Skeletal muscle tissue (tissue), 4 donors: ENCODE measurements around the gene GJD4. TPM values are rescaled to one million over a fixed set of nuclear protein-coding genes. Genes with fewer than 3 reads are reported as not detected.

Experiments
- H3K27ac ChIP-seq: one replicate; pipeline ENCODE4 v1.7.0; 2013; ENCODE audit warnings: mild to moderate bottlenecking, low read depth, low read length, inconsistent platforms
- H3K27me3 ChIP-seq, 3 donors: one replicate each; pipeline ENCODE4 v1.7.0; 2013; ENCODE audit warnings: low read length in 3 of 3; ENCODE audit not compliant: control insufficient read depth in 3 of 3, insufficient read depth in 3 of 3
- H3K36me3 ChIP-seq, 3 donors: one replicate each; pipeline ENCODE4 v1.7.0; 2013; ENCODE audit warnings: low read length in 3 of 3; ENCODE audit not compliant: control insufficient read depth in 3 of 3, insufficient read depth in 3 of 3
- H3K4me1 ChIP-seq, 3 donors: one replicate each; pipeline ENCODE4 v1.7.0; 2013; ENCODE audit warnings: low read length in 3 of 3, mild to moderate bottlenecking in 3 of 3; ENCODE audit not compliant: control insufficient read depth in 3 of 3, insufficient read depth in 3 of 3
- H3K4me3 ChIP-seq, 3 donors: one replicate each; pipeline ENCODE4 v1.7.0; 2013; ENCODE audit warnings: low read length in 3 of 3
- H3K9ac ChIP-seq, 3 donors: one replicate each; pipeline ENCODE4 v1.7.0; 2013; ENCODE audit warnings: low read length in 3 of 3, mild to moderate bottlenecking in 3 of 3, moderate library complexity in 2 of 3, low read depth in 1 of 3
- H3K9me3 ChIP-seq, 3 donors: one replicate each; pipeline ENCODE4 v1.7.0; 2013; ENCODE audit warnings: low read length in 3 of 3; ENCODE audit not compliant: control insufficient read depth in 3 of 3
- total RNA-seq: library from RNA; depleted of rRNA; stranded (reverse); fragments of >200 nt; gene quantifications from one replicate; pipeline ENCODE4 v1.2.3, GENCODE V29; 2014
- donor health status: Osteomylitis.

Gene GJD4
- total RNA-seq, 1 donor from 2014 or later: 2.1 TPM

DNA sequence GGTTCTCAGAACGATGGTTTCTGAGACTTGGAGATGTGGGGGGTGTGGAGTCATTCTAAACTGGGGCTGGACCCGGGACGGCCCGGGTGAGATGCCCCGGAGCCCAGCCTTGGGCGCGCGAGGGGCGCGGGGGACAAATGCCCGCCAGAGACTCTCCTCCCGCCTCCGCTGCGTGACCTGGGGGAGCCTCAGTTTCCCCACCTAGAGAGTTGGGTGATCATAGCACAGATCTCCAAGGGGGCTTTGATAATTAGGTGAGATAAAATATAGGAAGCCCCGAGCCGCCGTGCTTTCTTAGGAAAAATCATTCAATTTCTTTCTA lies 37.6 kb downstream of the GJD4 start:
- H3K4me1 ChIP-seq: peaks cover 20 to 28% (median 22%) of the 10 kb centered on the region in 3 donors
- H3K4me3 ChIP-seq: peak overlapping the region; percentile 90 to 93 (median 91)
- H3K27me3 ChIP-seq: no peaks in the 10 kb centered on the region
- H3K36me3 ChIP-seq: peaks cover 0 to 2% (median 2%) of the 10 kb centered on the region in 3 donors
- no peaks in the 10 kb centered on the region for H3K9me3 ChIP-seq
- peak overlapping the region; percentile 63 to 79 (median 75) for H3K9ac ChIP-seq
- peak overlapping the region; percentile 52 for H3K27ac ChIP-seq

DNA sequence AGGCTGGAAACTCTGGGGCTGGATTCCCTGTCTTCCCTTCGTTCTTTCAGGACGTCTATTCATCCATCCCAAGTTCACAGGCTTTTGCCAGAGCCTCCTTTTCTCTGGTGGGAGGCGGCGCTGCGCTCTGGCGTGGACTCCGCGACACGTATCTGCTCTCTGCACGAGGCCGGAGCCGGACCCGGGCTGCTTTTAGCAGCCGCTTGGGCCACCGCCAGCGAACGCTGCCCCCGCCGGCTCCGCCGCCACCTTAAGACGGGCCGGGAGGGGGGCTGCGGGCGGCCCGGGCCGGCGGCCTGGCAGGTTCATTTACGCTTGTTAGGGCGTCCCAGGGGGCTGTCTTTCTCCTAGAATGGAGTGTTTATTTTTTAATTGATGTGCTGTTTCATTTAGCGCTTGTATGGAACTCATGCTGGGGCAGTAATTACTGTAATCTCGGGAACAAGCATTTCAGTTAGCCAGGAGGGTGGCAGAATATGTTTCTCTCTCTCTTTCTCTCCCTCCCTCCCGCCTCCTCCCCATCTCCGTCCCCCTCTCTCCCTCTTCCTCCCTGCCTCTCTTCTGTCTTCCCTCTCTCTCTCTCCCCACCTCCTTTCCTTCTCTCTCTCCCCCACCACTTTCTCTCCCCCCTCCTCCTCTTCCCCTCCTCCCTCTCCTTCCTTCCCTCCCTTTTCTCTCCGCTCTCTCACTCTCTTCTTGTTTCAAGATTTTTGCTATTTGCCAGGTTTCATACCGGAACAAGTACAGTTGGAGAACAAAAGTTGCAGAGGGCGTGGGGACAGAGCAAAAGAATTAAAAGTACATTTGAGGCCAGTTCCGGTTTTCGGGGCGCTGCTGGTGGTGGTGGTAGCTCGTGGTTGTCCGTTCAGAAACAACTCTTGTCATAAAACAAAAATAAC lies 38.3 kb downstream of the GJD4 start:
- peak overlapping the region; percentile 52 for H3K27ac ChIP-seq
- H3K4me3 ChIP-seq: peak overlapping the region; percentile 90 to 93 (median 91)
- H3K4me1 ChIP-seq: peaks cover 20 to 28% (median 22%) of the 10 kb centered on the region in 3 donors
- H3K27me3 ChIP-seq: no peaks in the 10 kb centered on the region
- H3K36me3 ChIP-seq: peaks cover 0 to 2% (median 0%) of the 10 kb centered on the region in 3 donors
- H3K9me3 ChIP-seq: no peaks in the 10 kb centered on the region
- H3K9ac ChIP-seq: peak overlapping the region; percentile 43 to 75 (median 63)

DNA sequence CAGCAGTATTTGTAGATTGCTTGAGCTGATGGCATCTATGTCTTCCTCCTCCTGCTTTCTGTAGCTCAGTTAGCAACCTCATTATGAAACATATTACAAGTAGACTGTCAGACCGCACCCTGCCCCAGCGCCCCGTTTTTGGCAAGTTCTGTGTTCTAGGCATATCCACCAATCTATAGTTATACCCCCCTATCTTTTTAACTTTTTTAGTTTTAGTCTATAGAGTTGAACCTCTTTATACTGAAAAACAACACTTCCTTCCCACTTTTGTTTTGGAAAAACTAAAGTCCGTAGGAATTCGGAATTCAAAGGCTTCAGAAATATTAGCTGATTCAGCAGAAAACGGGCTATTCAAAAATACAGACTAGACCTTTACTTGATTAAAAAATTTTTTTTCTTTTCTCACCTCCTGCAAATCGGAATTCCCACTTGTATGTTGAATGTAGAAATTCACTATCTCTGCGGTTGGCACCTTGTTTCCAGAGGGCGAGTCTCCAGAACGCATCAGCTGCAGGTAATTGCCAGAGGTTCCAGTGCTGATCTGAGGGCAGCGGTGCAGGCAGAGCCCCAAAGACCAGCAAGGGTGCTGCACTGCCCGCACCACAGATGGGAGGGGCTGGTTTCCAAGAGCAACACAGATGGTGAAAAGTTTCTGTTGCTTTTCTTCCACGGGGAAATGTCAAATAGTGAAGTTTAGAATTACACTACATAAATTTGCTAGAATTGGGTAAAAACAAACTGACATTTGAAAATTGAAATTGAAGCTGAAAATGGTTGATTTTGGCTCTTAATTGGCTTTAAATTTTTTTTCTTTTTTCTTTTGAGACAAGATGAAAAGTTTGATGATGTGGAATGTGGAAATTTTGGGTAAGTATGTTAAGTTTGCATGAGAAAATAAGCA lies 39.2 kb downstream of the GJD4 start:
- H3K4me1 ChIP-seq: peaks cover 17 to 28% (median 18%) of the 10 kb centered on the region in 3 donors
- peaks cover 0 to 2% (median 0%) of the 10 kb centered on the region in 3 donors for H3K36me3 ChIP-seq
- peak overlapping the region; percentile 52 for H3K27ac ChIP-seq
- H3K9ac ChIP-seq: peak overlapping the region; percentile 38 to 75 (median 63)
- peak overlapping the region; percentile 86 to 93 (median 91) for H3K4me3 ChIP-seq
- H3K27me3 ChIP-seq: no peaks in the 10 kb centered on the region
- no peaks in the 10 kb centered on the region for H3K9me3 ChIP-seq

DNA sequence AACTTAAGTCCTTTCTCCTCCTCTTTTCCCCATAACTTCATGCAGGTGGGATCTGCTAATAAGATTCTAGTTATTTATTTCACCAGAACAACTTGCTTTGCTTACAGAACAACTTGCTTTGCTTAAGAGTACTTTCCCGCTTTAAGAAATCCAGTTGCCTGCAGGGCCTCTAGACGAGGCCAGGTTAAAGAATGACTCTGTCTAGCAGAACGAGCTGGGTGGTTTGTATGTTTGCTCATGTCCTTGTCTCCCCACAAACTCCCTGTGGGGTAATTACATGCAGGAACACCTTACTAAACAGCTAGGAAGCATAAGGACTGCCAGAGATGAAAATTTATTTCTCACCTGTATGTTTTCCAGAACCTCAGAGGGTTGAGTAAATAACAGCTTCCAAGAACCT lies 45.8 kb downstream of the GJD4 start:
- Histone ChIP-seq H3K4me3 (no peak overlapping the region), H3K27ac (no peak overlapping the region), H3K27me3 (no peaks in the 10 kb centered on the region), H3K9ac (no peak overlapping the region), H3K36me3 (no peaks in the 10 kb centered on the region), H3K4me1 (no peaks in the 10 kb centered on the region), H3K9me3 (no peaks in the 10 kb centered on the region)

DNA sequence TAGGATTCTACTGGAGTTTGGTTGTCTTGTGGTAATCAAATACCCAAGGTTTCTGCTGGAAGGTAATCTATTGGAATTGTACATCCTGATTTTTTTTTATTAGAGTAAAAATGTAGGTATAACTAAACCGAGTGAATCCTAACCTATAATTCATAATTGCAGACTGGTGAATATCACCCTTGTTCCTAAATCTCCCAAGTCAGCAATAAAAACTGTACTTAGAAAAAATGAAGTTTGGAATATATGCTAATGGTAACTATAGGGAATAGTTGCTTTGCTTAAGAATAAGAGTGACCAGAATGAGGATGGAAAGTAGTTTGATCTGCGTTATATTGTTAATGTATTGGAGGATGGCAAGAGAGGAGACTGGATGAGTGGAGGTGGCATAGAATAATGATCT lies 47.7 kb downstream of the GJD4 start:
- H3K36me3 ChIP-seq: no peaks in the 10 kb centered on the region

DNA sequence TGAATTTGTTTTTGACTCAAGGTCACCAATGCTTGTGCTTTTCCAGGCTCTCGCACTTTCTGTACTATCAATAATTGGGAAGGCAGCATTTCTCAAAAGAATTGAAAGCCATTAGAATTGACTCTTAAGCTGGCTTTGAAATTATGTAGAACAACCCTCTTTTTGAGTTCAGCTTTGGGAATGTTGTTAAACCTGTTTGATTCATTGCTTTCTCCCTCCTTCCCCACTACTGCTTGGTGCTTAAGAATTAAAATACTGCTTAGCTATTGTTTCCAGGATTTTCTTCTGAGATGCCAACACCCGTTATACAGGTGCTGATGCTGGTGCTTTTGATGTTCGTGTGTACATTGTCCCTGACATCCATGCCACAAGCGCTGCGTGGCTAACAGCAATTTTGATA lies 52.5 kb downstream of the GJD4 start:
- no peaks in the 10 kb centered on the region for H3K9me3 ChIP-seq
- no peaks in the 10 kb centered on the region for H3K27me3 ChIP-seq
- H3K36me3 ChIP-seq: no peaks in the 10 kb centered on the region
- no peak overlapping the region for H3K9ac ChIP-seq
- H3K27ac ChIP-seq: no peak overlapping the region
- no peak overlapping the region for H3K4me3 ChIP-seq
- H3K4me1 ChIP-seq: no peaks in the 10 kb centered on the region

More for the DNA sequence above, 47.7 kb downstream of the GJD4 start:
- Histone ChIP-seq H3K4me1 (no peaks in the 10 kb centered on the region), H3K4me3 (no peak overlapping the region), H3K27ac (no peak overlapping the region), H3K9me3 (no peaks in the 10 kb centered on the region), H3K9ac (no peak overlapping the region), H3K27me3 (no peaks in the 10 kb centered on the region)

Other genes with a start within 250 kb of the GJD4 start
- gene FZD8, start 37.0 kb downstream of the GJD4 start, total RNA-seq: 35.5 TPM